Smooth muscle cell (in vitro differentiated cells): ENCODE data around the gene RPTOR. TPM values are rescaled to one million over a fixed set of nuclear protein-coding genes. Genes with fewer than 3 reads are reported as not detected.
"Not testable (repeated sequence)": the region's sequence is repeated elsewhere in the genome, so short reads cannot be mapped to it uniquely, and the experiment has no call there.

Experiments
- DNase-seq: peaks from one replicate; lab custom pipeline; 2025; ENCODE audit not compliant: unreplicated experiment; lab: John Stamatoyannopoulos, UW
- H2AFZ ChIP-seq: fragments of 200-600 bp; sonication (generic); 2 replicates; pipeline ENCODE4 v1.6.0; 2016; ENCODE audit warnings: antibody characterized with exemption, low read depth, mild to moderate bottlenecking
- H3F3A ChIP-seq: fragments of 200-600 bp; sonication (generic); 2 replicates; pipeline ENCODE4 v1.6.0; 2017; ENCODE audit warnings: antibody characterized with exemption, low read depth
- H3K27ac ChIP-seq: fragments of 200-600 bp; sonication (generic); 2 replicates; pipeline ENCODE4 v1.5.1; 2016; ENCODE audit warnings: low read depth, mild to moderate bottlenecking
- H3K27me3 ChIP-seq: fragments of 200-600 bp; sonication (generic); 2 replicates; pipeline ENCODE4 v1.6.1; 2016; ENCODE audit warnings: low read depth, mild to moderate bottlenecking
- H3K36me3 ChIP-seq: fragments of 200-600 bp; sonication (generic); 2 replicates; pipeline ENCODE4 v1.5.1; 2016; ENCODE audit warnings: low read depth
- H3K4me1 ChIP-seq: fragments of 200-600 bp; sonication (generic); 2 replicates; pipeline ENCODE4 v1.5.1; 2016; ENCODE audit warnings: low read depth
- H3K4me2 ChIP-seq: fragments of 200-600 bp; sonication (generic); 2 replicates; pipeline ENCODE4 v1.6.0; 2016; ENCODE audit warnings: mild to moderate bottlenecking
- H3K4me3 ChIP-seq: fragments of 200-600 bp; sonication (generic); 2 replicates; pipeline ENCODE4 v1.5.1; 2016; ENCODE audit warnings: mild to moderate bottlenecking
- H3K79me2 ChIP-seq: fragments of 200-600 bp; sonication (generic); 2 replicates; pipeline ENCODE4 v1.6.0; 2016; ENCODE audit warnings: low read depth, mild to moderate bottlenecking
- H3K9ac ChIP-seq: fragments of 200-600 bp; sonication (generic); 2 replicates; pipeline ENCODE4 v1.6.0; 2016; ENCODE audit warnings: low read depth
- H3K9me3 ChIP-seq: fragments of 200-600 bp; sonication (generic); replicated peaks from 2 replicates; pipeline ENCODE4 v1.5.1; 2016; ENCODE audit warnings: low read depth
- H4K20me1 ChIP-seq: fragments of 200-600 bp; sonication (generic); 2 replicates; pipeline ENCODE4 v1.6.0; 2016; ENCODE audit warnings: low read depth
- WGBS: methylation state at CpG from one replicate; pipeline ENCODE4 v1.1.7; 2016; ENCODE audit warnings: low lambda C conversion rate; 5-methylcytosine and 5-hydroxymethylcytosine counted together
- polyA plus RNA-seq: library from polyadenylated mRNA; unstranded; fragments of >200 nt; fragmentation: Nextera tagmentation; extraction: Ambion mirVana; gene quantifications from 2 replicates; pipeline ENCODE4 v1.2.1, GENCODE V29; 2016
- total RNA-seq: library from RNA; depleted of rRNA; stranded (reverse); fragments of >200 nt; gene quantifications from 2 replicates; pipeline ENCODE4 v1.2.3, GENCODE V29; 2014
- TF ChIP-seq, protein P1 (sequence below): fragments of 200-600 bp; sonication (generic); IDR thresholded peaks from 2 replicates; pipeline ENCODE4 v1.5.1; 2017; ENCODE audit warnings: borderline replicate concordance, mild to moderate bottlenecking, antibody characterized with exemption; ENCODE audit not compliant: insufficient read depth, poor library complexity, severe bottlenecking

RPTOR gene
- total and polyA plus RNA-seq, 2 experiments from 2014 or later: 10.6 to 12.2 TPM

DNA sequence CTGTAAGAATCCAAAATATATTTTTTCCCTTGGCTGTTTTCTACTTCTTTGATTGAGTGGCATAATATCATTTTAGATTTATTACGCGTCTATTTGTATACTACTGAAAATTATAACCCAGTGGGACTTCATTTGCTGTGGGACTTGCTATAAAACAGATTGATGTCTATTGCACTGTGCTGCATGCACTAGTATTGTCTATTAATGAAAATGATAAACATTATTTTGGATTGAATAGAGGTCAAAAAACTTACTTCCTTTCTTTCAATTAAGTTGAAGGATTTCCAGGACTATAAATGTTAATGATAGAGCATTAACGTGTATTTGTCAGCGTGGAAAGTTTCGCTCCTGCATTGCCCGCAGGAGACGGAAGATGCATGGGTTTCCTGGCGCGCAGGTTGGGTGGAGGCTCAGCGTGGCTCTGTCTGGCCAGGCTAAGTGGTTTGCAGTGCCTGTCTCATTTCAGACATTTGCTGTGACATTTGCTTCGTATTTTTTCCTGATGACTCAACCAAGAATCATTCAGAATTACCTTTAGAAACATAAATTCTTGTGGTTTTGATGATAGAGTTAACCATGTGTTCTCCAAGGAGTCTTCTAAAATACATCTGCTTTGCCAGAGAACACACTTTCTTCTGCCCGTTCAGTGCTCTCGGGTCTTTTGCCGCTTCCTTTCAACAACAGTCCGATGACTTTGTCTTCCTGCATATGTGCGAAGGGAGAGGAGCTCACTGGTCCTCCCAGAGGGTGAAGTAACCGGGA, 216.7 kb downstream of the RPTOR start:
- WGBS: 56% methylated on average over 17 of the region's 17 CpGs
- Histone ChIP-seq H4K20me1 (no peaks in the 10 kb centered on the region), H3K79me2 (no peaks in the 10 kb centered on the region), H3K4me3 (no peak overlapping the region), H3K27me3 (no peaks in the 10 kb centered on the region), H3K27ac (peak overlapping the region; percentile 87), H3K9me3 (no peaks in the 10 kb centered on the region), H3K9ac (peak overlapping the region; percentile 55), H2AFZ (no peak overlapping the region), H3K4me2 (peak overlapping the region; percentile 63), H3K36me3 (no peaks in the 10 kb centered on the region), H3F3A (peaks cover 8% of the 10 kb centered on the region), H3K4me1 (peaks cover 4% of the 10 kb centered on the region)
- DNase-seq: no peak
- TF ChIP-seq, protein P1, sequence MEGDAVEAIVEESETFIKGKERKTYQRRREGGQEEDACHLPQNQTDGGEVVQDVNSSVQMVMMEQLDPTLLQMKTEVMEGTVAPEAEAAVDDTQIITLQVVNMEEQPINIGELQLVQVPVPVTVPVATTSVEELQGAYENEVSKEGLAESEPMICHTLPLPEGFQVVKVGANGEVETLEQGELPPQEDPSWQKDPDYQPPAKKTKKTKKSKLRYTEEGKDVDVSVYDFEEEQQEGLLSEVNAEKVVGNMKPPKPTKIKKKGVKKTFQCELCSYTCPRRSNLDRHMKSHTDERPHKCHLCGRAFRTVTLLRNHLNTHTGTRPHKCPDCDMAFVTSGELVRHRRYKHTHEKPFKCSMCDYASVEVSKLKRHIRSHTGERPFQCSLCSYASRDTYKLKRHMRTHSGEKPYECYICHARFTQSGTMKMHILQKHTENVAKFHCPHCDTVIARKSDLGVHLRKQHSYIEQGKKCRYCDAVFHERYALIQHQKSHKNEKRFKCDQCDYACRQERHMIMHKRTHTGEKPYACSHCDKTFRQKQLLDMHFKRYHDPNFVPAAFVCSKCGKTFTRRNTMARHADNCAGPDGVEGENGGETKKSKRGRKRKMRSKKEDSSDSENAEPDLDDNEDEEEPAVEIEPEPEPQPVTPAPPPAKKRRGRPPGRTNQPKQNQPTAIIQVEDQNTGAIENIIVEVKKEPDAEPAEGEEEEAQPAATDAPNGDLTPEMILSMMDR: no peak

DNA sequence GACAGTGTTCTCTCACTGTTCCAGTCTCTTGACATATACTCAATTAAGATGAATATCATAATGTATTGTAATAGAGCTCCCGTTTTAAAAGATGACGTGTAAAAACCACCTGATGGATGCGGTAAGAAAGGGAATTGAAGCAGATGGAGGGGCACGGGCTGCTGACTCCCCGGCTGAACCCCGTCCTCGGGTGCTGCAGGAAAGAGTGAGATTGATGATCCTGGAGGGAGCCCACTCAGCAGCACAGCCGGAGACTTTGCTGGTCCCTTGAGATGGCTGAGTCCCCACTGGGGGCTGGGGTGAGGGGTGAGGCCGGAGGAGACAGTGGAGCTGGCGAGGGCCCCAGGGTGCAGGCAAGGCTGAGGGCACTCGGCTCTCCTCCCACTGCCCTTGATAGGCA, 217.4 kb downstream of the RPTOR start:
- WGBS: 89% methylated on average over 11 of the region's 11 CpGs
- H3K27ac ChIP-seq: peak overlapping the region; percentile 87
- H3K36me3 ChIP-seq: no peaks in the 10 kb centered on the region
- H3K9me3 ChIP-seq: no peaks in the 10 kb centered on the region
- TF ChIP-seq, protein P1: no peak
- H3K9ac ChIP-seq: peak overlapping the region; percentile 55
- H2AFZ ChIP-seq: no peak overlapping the region
- DNase-seq: no peak
- H3K4me3 ChIP-seq: no peak overlapping the region
- H3K79me2 ChIP-seq: peaks cover 3% of the 10 kb centered on the region
- no peaks in the 10 kb centered on the region for H3K27me3 ChIP-seq
- H3K4me2 ChIP-seq: peak overlapping the region; percentile 63
- H3F3A ChIP-seq: peaks cover 8% of the 10 kb centered on the region
- H3K4me1 ChIP-seq: peaks cover 4% of the 10 kb centered on the region
- H4K20me1 ChIP-seq: no peaks in the 10 kb centered on the region

DNA sequence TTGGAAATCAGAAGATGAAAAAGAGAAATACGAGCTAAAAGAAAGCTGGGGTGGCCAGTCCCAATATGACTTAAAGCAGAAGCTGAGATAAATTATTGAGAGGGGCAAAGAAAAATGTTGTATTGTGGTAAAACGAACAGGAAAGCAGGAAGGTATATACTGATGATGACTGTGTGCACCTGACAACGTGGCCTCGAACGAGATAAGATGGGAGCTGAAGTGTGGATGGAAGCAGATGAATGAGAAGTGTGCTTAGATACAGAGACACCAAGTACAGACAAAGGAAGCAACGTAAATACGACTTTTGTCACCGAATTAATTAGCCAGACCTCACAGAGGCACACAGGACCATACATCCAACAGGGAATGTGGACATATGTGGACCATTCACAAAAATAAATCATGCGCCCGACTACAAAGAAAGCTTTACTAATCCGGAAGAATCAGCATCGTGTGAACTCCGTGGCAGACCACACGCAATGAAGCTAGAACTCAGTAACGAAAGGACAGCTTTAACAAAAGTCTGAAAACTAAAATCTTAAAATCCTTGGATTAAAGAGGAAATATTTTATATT, 218.7 kb downstream of the RPTOR start:
- H3K27ac ChIP-seq: no peak overlapping the region
- H3K27me3 ChIP-seq: no peaks in the 10 kb centered on the region
- H3K79me2 ChIP-seq: peaks cover 3% of the 10 kb centered on the region
- H3K4me3 ChIP-seq: no peak overlapping the region
- H3K9me3 ChIP-seq: no peaks in the 10 kb centered on the region
- no peak for DNase-seq
- H2AFZ ChIP-seq: no peak overlapping the region
- WGBS: 91% methylated on average over 15 of the region's 15 CpGs
- no peak overlapping the region for H3K4me2 ChIP-seq
- H4K20me1 ChIP-seq: no peaks in the 10 kb centered on the region
- H3K9ac ChIP-seq: no peak overlapping the region
- TF ChIP-seq, protein P1: no peak
- H3K4me1 ChIP-seq: peaks cover 4% of the 10 kb centered on the region
- H3F3A ChIP-seq: peaks cover 8% of the 10 kb centered on the region
- H3K36me3 ChIP-seq: no peaks in the 10 kb centered on the region

DNA sequence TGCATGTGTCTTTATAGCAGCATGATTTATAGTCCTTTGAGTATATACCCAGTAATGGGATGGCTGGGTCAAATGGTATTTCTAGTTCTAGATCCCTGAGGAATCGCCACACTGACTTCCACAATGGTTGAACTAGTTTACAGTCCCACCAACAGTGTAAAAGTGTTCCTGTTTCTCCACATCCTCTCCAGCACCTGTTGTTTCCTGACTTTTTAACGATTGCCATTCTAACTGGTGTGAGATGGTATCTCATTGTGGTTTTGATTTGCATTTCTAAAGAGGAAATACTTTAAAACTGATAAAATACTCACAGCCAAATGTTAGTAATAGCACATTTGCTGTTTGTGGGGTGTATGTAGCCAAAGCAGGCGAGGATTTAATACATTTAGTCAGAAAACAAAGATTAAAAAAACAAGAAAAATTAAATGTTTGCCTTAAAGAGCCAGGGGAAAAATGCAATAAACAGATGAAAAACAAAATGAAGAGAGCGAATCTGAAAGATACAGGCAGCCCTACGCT, 220.0 kb downstream of the RPTOR start:
- not testable (repeated sequence) for H3K27ac ChIP-seq, H3K4me2 ChIP-seq, H3K79me2 ChIP-seq, H3K4me3 ChIP-seq, H3F3A ChIP-seq, H2AFZ ChIP-seq, H3K9me3 ChIP-seq, H3K36me3 ChIP-seq, H4K20me1 ChIP-seq, DNase-seq, H3K4me1 ChIP-seq, H3K27me3 ChIP-seq, H3K9ac ChIP-seq
- 91% methylated on average over 4 of the region's 5 CpGs for WGBS
